Measurements from ENCODE around the gene RPS8. TPM values are rescaled to one million over a fixed set of nuclear protein-coding genes. Genes with fewer than 3 reads are reported as not detected.
"Not testable (repeated sequence)": the region's sequence is repeated elsewhere in the genome, so short reads cannot be mapped to it uniquely, and the experiment has no call there.

The RPS8 gene
- 1,170 to 1,234 TPM (median 1,179 TPM) in 3 replicates for total RNA-seq
- long read RNA-seq, transcript RPS8-202 (6 exons, 881 nt) = major isoform, 365 of 418 reads
- long read RNA-seq, transcript RPS8-207 (5 exons, 1,115 nt) = minor isoform, 29 of 418 reads
- long read RNA-seq, partial matches to known transcripts = 12 of 418 reads
- long read RNA-seq, other reads (novel, unspliced or antisense) = 4 of 418 reads

GRCh38 chr1:44775078-44775929 is at the start of gene RPS8:
RPS8 (plus strand) TSS chr1:44775540; CDS start chr1:44775597, 57 bp downstream.
- H3K9me3 Mint-ChIP-seq (ENCODE audit: low read depth) = no peaks in the 10 kb centered on the region
- peak within 1 kb of the TSS; percentile 98 for H3K27ac Mint-ChIP-seq (ENCODE audit: unreplicated experiment)
- no peaks in the 10 kb centered on the region for H3K27me3 Mint-ChIP-seq (ENCODE audit: low read depth)
- peaks cover 20% of the 10 kb centered on the region for H3K36me3 Mint-ChIP-seq (ENCODE audit: low read depth)
- no peak for TF ChIP-seq CTCF (IDR thresholded peaks at IDR 0.05)
- peak within 1 kb of the TSS; percentile 91 for H3K4me3 Mint-ChIP-seq (ENCODE audit: unreplicated experiment)
- DNase-seq (ENCODE audit: low spot score) = no peak
- peaks cover 35% of the 10 kb centered on the region for H3K4me1 Mint-ChIP-seq (ENCODE audit: low read depth)

DNA sequence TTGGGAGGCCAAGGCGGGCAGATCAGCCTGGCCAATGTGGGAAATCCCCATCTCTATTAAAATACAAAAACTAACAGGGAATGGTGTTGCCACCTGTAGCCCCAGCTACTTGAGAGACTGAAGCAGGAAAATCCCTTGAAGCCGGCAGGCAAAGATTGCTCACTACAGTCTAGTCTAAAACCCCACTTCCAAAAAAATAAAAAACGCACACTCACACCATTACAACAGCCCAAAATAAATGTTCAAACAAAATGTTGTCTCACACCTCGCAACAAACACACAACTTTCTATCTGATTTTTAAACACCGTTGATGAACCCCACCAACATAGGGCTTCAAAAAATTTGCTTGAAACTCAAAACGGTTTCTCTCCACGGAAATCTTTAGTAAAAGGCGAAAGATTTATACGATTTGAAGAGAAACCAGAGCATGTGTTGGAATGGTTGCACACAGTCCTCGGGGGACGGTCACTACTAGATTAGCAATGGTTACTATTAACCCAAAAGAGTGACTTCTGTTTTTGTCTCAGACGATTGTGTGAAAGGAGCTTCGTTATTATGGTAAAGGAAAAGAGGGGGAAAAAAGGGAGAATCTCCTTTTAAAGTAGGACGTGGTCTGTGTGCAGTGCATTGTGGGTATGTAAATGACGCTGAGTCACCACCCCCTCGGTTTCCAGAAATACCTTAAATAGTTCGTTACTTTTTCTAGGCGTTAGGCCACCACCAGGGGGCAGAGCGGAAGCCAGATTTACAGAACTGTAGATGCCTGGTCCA is 44.4 kb upstream of the RPS8 start, which contains the start of gene RNU5D-1:
Gene RNU5D-1, minus strand, starts transcription at position 430 of the 772 bp plus-strand sequence.
- H3K27ac Mint-ChIP-seq (ENCODE audit: unreplicated experiment) = peak within 1 kb of the TSS; percentile 100
- no peaks in the 10 kb centered on the region for H3K9me3 Mint-ChIP-seq (ENCODE audit: low read depth)
- H3K4me3 Mint-ChIP-seq (ENCODE audit: unreplicated experiment) = peak within 1 kb of the TSS; percentile 65
- no peaks in the 10 kb centered on the region for H3K27me3 Mint-ChIP-seq (ENCODE audit: low read depth)
- no peak for DNase-seq (ENCODE audit: low spot score)
- H3K36me3 Mint-ChIP-seq (ENCODE audit: low read depth) = no peaks in the 10 kb centered on the region
- peaks cover 28% of the 10 kb centered on the region for H3K4me1 Mint-ChIP-seq (ENCODE audit: low read depth)
- peak; percentile 92 for TF ChIP-seq CTCF (IDR thresholded peaks at IDR 0.05)

- peak overlapping the region; percentile 52 for H3K27ac Mint-ChIP-seq (ENCODE audit: unreplicated experiment)
- H3K36me3 Mint-ChIP-seq (ENCODE audit: low read depth) = no peaks in the 10 kb centered on the region
- peaks cover 25% of the 10 kb centered on the region for H3K4me1 Mint-ChIP-seq (ENCODE audit: low read depth)
- H3K27me3 Mint-ChIP-seq (ENCODE audit: low read depth) = no peaks in the 10 kb centered on the region
- DNase-seq (ENCODE audit: low spot score) = no peak
- no peak overlapping the region for H3K4me3 Mint-ChIP-seq (ENCODE audit: unreplicated experiment)
- no peaks in the 10 kb centered on the region for H3K9me3 Mint-ChIP-seq (ENCODE audit: low read depth)
- TF ChIP-seq CTCF (IDR thresholded peaks at IDR 0.05) = no peak
Observed at GRCh38 chr1:44733365-44733764, 42.0 kb upstream of the RPS8 start.

DNA sequence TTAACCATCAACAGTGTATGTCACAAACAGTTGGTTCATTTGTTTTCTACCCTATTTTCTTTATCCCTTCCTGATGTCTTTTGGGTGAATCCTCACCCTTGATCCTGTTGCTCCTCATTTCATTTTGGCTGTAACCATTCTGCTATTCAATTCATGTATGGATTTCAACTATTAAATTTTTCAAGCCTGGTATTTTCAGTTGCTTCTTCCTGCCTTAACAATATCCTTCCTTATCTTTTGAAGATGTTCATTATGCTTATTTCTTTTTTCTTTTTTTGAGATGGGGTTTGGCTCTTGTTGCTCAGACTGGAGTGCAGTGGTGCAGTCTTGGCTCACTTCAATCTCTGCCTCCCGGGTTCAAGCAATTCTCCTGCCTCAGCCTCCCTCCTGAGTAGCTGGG is 41.6 kb upstream of the RPS8 start:
- no peak for TF ChIP-seq CTCF (IDR thresholded peaks at IDR 0.05)
- H3K4me3 Mint-ChIP-seq (ENCODE audit: unreplicated experiment) = no peak overlapping the region
- H3K27me3 Mint-ChIP-seq (ENCODE audit: low read depth) = no peaks in the 10 kb centered on the region
- DNase-seq (ENCODE audit: low spot score) = no peak
- H3K9me3 Mint-ChIP-seq (ENCODE audit: low read depth) = no peaks in the 10 kb centered on the region
- peaks cover 25% of the 10 kb centered on the region for H3K4me1 Mint-ChIP-seq (ENCODE audit: low read depth)
- H3K36me3 Mint-ChIP-seq (ENCODE audit: low read depth) = no peaks in the 10 kb centered on the region
- peak overlapping the region; percentile 52 for H3K27ac Mint-ChIP-seq (ENCODE audit: unreplicated experiment)

- Mint-ChIP-seq H3K4me3 (ENCODE audit: unreplicated experiment) (no peak overlapping the region), H3K27me3 (ENCODE audit: low read depth) (no peaks in the 10 kb centered on the region), H3K27ac (ENCODE audit: unreplicated experiment) (no peak overlapping the region), H3K4me1 (ENCODE audit: low read depth) (peaks cover 26% of the 10 kb centered on the region), H3K36me3 (ENCODE audit: low read depth) (no peaks in the 10 kb centered on the region), H3K9me3 (ENCODE audit: low read depth) (no peaks in the 10 kb centered on the region)
- no peak for DNase-seq (ENCODE audit: low spot score)
- no peak for TF ChIP-seq CTCF (IDR thresholded peaks at IDR 0.05)
Observed at GRCh38 chr1:44735992-44736391, 39.3 kb upstream of the RPS8 start.

GRCh38 chr1:44738953-44739306 is 36.4 kb upstream of the RPS8 start:
- not testable (repeated sequence) for H3K27me3 Mint-ChIP-seq (ENCODE audit: low read depth); DNase-seq (ENCODE audit: low spot score); H3K9me3 Mint-ChIP-seq (ENCODE audit: low read depth); H3K36me3 Mint-ChIP-seq (ENCODE audit: low read depth)
- H3K27ac Mint-ChIP-seq (ENCODE audit: unreplicated experiment) = peak overlapping the region; percentile 97
- H3K4me1 Mint-ChIP-seq (ENCODE audit: low read depth) = peaks cover 15% of the 10 kb centered on the region
- H3K4me3 Mint-ChIP-seq (ENCODE audit: unreplicated experiment) = peak overlapping the region; percentile 91
